Measurements from ENCODE around the gene DENND5A. TPM values are rescaled to one million over a fixed set of nuclear protein-coding genes. Genes with fewer than 3 reads are reported as not detected.

DENND5A gene
- total and polyA plus RNA-seq, 10 of the 15 experiments (the other 5 are each of a cell fraction or from before 2014, with no cell fraction given): 15.6 to 157 (median 85.1) TPM

DNA sequence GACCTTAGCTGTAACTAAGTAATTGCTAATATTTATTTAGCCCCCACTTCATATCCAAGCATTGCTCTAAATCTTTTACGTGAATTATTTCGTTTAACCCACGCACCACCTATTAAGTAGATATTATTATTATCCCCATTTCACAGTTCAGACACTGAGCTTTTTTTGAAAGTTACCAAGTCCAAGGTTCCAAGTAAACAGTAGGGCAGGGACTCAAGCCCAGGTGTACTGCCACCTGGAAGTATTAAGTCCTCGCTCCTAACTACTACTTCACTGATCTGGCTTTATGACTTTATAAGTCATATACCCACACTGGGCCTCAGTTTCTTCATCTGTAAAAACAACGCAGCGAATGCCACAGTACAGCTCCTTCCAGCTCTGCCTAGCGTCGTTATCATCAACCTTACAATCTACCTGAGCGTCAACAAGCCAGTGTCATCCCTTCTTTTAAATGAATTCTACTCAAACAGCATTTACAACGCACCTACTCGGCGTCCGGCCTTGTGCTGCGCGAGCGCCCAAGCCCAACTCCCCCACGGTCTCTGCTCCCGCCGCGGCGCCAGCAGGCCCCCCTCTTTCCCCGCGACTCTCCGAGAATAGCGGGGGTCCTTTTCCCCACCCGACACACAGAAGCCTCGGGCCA is 48.6 kb upstream of the DENND5A start:
- CTCF ChIA-PET: interaction anchor here (0.8 to 1.4 kb wide), 10 partner anchors 11 to 263 kb away, joined by 3 to 9 read pairs (median 4); partner anchors contain the start of gene IPO7
- Histone ChIP-seq H3K27ac (ENCODE audit: control insufficient read depth, insufficient read depth) (peak overlapping the region; percentile 79), H3K4me1 (ENCODE audit: control insufficient read depth, insufficient read depth, low read length) (peaks cover 3% of the 10 kb centered on the region; the same call in 1 of the 2 replicates), H2AFZ (ENCODE audit: control insufficient read depth, low read depth, low read length) (peak overlapping the region; percentile 91), H3K27me3 (replicated peaks in 1 of 2; ENCODE audit: control insufficient read depth in 2 of 2, insufficient read depth in 2 of 2, low read length in 1 of 2) (no peaks in the 10 kb centered on the region), H3K4me3 (peak overlapping the region; percentile 94), H4K20me1 (ENCODE audit: control insufficient read depth, insufficient read depth) (no peaks in the 10 kb centered on the region), H3K79me2 (ENCODE audit: control insufficient read depth, insufficient read depth, low read length) (peaks cover 31% of the 10 kb centered on the region), H3K36me3 (ENCODE audit: control insufficient read depth in 2 of 2, insufficient read depth in 2 of 2, low read length in 1 of 2) (no peaks in the 10 kb centered on the region), H3K9ac (ENCODE audit: control insufficient read depth, insufficient read depth, low read length) (peak overlapping the region; percentile 89), H3K9me3 (replicated peaks; ENCODE audit: control insufficient read depth, insufficient read depth, low read length) (no peaks in the 10 kb centered on the region), H3K4me2 (ENCODE audit: control insufficient read depth, insufficient read depth) (peak overlapping the region; percentile 61)
- FAIRE-seq: no peak
- WGBS (ENCODE audit: insufficient coverage, insufficient replicate concordance, low lambda C conversion rate, missing lambda C conversion rate): 2% methylated on average over 26 of the region's 27 CpGs
- RAD21 ChIA-PET (ENCODE audit: unreplicated experiment): interaction anchor here (0.5 to 2.5 kb wide), 11 partner anchors 12 to 299 kb away, joined by 3 to 9 read pairs (median 3); partner anchors contain the start of genes DENND5A, IPO7 and ZNF143
- POLR2A ChIA-PET: interaction anchor here (0.6 to 4.1 kb wide), 12 partner anchors 12 to 350 kb away, joined by 3 to 18 read pairs (median 4); partner anchors contain the start of genes IPO7, TMEM9B and ZNF143
- in situ Hi-C loops (cut with MboI) (no loop called here), intact Hi-C loops (cut with micrococcal nuclease; ENCODE audit: unreplicated experiment) (loop anchor here (2.0 to 5.0 kb wide), 4 partner anchors 49 to 106 kb away; partner anchors contain the start of gene DENND5A)
- no peak for DNase-seq (ENCODE audit: low read depth, low spot score)
- TF ChIP-seq BHLHE40 (IDR thresholded peaks at IDR 0.05; ENCODE audit: borderline replicate concordance in 1 of 2, low read depth in 2 of 2, low read length in 1 of 2): no peak
- 0 out of 2 replicates have a peak, but pooled peaks have one; percentile 63 for TF ChIP-seq WRNIP1 (IDR thresholded peaks at IDR 0.05; ENCODE audit: borderline replicate concordance, low read depth, low read length)
- no peak for TF ChIP-seq ETV6 (conservative IDR thresholded peaks at IDR 0.05 in 1 of 2, IDR thresholded peaks at IDR 0.05 in 1 of 2; ENCODE audit: borderline replicate concordance in 1 of 2, low read depth in 1 of 2)
- 0 out of 3 replicates have a peak, but pooled peaks of 1 of the 2 experiments have one; percentile 12 for TF ChIP-seq EGR1 (IDR thresholded peaks at IDR 0.05; ENCODE audit: borderline replicate concordance in 1 of 2, low read depth in 2 of 2, low read length in 2 of 2)
- TF ChIP-seq SP1 (IDR thresholded peaks at IDR 0.05; ENCODE audit: low read depth, low read length): no peak
- peak; percentile 24 for ATAC-seq
- TSS peak; percentile 68 for BruUV-seq (replicated peaks)
- SMC1A ChIA-PET (ENCODE audit: uncharacterized antibody, unreplicated experiment): interaction anchor here (0.5 to 4.0 kb wide), 17 partner anchors 9 to 197 kb away, joined by 3 to 25 read pairs (median 4); partner anchors contain the start of genes DENND5A, IPO7 and ZNF143
